NCI-H1092 (cell line): Measurements from ENCODE around the gene PGM3.
"Not testable (repeated sequence)": the region's sequence is repeated elsewhere in the genome, so short reads cannot be mapped to it uniquely, and the experiment has no call there.

Experiments used
- DNase-seq: peaks from one replicate; lab custom pipeline; 2025; lab: John Stamatoyannopoulos, UW

The PGM3 gene, protein sequence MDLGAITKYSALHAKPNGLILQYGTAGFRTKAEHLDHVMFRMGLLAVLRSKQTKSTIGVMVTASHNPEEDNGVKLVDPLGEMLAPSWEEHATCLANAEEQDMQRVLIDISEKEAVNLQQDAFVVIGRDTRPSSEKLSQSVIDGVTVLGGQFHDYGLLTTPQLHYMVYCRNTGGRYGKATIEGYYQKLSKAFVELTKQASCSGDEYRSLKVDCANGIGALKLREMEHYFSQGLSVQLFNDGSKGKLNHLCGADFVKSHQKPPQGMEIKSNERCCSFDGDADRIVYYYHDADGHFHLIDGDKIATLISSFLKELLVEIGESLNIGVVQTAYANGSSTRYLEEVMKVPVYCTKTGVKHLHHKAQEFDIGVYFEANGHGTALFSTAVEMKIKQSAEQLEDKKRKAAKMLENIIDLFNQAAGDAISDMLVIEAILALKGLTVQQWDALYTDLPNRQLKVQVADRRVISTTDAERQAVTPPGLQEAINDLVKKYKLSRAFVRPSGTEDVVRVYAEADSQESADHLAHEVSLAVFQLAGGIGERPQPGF

DNA sequence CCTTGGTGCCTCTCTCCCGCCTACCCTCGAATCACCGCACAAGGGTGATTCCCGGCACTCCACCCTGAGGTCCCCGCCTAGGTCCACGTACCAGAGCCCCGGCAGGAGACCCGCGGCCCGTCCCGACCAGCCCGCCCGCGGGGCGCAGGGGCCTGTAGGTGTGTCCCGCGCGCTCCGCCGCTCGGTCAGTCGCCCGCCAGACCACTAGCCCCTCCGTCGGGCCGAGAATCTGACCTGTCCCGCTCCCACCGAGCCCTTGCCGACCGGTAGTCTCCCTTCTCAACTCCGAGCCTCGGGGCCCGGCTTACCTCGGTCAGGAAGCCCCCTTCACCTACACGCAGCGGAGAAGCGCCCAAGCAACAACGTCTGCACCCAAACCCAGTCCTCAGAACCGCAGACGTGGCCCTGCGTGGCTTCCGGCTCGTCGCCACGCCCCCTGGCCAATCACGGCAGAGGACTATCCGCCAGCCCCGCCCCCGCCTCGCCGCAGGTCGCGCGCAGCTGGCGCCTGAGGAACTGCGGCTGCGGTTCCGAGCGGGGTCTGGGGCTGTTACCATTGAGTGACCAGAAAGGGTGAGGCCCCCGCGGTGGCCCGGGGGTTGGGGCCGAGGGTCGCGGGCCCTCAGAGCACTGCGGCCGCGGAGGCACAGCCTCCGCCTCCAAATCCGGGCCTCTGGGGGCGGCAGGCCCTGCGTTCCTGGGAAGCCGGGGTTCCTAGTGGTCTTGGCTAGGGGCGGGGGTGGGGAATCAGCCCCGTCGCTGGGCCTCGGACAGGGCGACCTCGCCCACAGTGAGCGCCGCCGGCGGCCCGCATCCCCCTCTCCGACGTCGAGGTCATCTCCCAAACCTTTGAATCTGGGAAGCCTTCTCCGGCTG lies at the start of gene PGM3, which contains the start of gene RWDD2A:
Gene PGM3 (minus strand): TSS at position 395 of the 876 bp plus-strand sequence. CDS start 2,253 bp downstream, outside the sequence.
Gene RWDD2A (plus strand): TSS at position 487 of the 876 bp plus-strand sequence. CDS start 1,095 bp downstream, outside the sequence.
- DNase-seq, result peak; percentile 67

DNA sequence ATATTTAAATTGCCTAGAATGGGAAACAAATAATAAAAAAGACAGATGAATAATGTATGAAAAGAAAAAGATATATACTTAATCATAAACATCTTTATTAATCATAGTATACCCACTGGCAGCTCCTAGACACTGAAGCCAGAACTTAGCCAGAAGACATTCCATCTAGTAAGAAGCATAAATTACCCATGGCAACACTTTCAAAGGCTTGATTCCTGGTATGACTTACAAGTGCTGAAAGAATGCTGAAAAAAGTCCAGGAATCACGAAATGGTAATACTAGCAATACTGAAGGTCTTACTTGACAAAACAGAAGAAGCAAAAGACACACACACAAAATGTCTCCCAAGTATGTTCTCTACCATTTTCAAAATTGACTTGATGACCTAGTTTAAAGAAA lies 38.1 kb upstream of the PGM3 start:
- DNase-seq, result no peak

DNA sequence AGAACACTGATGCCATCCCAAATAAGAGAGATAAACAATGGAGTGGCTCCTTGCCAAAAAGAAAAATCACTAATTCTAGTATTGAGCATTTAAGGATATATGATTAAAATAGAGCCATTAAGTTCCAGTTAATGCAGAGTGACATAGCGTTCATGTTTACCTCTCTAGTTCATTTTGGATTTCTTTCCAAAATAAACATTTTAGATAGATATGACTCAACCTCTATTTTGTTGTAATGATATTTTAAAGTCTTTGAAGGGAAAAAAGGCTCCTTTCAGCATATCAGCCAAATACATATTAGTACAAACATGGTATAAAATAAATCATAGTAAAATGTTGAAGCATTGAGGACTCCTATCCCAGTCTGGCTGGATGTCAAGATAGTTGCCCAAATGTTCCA lies 33.5 kb upstream of the PGM3 start:
- DNase-seq, result no peak

DNA sequence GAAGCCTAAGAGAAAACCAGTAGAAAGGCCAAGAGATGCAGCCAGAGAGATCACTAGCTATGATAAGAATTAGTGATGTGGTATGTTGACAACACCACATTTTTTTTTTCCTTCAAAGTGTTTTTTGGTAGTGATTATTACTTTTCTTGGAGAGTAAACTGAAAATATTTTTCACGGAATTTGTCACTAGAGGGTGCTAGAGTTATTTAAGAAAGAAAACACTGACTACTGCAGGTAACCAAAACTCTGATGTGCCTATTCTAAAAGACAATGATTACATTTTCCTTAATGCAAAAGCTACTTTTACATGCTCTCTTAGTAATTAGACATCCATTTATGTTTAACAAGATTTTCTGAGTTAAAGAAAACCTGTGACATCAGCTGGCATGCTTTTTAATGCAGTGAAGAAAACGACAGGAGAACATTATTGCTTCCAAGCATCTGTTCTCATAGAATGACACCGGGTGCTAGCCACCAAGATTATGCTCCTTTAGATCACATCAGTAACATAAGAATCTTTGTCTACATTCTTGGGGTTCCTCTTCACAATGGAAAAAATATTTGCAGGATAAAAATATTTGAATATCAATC lies 28.9 kb upstream of the PGM3 start:
- peak; percentile 0 for DNase-seq

DNA sequence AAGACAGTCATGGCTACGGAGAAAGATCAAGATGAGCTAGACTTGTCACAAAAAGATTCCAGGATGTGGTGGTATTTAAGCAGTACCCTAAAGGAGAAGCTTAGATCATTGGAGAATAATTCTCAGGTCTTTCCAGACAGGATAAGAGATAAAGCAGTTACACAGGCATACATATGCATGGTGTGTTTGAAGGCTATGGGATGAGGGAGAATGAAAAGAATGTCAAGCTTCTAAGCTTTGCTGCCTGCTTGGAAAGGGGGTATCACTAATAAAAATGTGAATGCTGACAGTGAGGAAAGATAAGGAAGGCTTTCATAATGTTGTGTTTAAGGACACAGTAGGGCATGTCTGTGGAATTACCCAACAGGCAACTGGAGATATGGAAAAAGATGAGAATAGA lies 28.2 kb upstream of the PGM3 start:
- no peak for DNase-seq

DNA sequence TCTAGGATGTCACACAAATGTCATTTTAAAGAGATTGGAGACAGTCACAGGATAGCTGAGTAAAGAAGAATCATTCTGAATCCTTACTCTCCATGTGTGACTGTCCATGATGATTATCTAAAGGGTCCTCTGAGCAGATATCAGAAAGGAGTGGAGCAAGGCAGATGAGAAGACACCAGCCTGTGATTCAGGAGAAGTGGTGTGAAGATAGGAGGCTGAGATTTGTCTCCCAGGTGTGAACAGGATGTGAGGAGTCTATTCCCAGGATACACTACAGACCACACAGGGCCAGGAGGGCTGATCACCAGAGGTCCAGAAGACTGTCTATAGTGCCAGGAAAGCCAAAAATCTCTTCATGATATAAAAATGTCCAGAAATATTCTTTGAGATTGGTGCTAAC lies 27.1 kb upstream of the PGM3 start:
- DNase-seq, result no peak

DNA sequence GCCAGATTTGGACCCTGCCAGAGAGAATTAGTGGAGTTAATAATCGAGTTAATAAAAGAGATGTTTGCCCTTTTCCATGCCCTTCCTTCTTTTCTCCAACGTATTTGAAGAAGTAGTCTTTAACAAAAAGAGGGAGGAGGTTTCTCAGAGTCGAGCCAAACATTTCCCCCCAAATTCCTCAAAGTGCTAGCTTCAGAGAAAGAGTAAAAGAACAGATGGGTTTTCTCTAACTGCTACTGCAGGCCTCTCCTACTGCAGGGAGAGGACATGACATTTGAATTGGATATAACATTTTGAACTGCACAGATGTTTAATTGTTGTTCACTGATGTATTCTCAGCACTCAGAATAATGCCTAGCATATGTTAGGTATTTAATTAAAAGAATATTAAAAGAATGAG lies 25.6 kb upstream of the PGM3 start:
- no peak for DNase-seq

DNA sequence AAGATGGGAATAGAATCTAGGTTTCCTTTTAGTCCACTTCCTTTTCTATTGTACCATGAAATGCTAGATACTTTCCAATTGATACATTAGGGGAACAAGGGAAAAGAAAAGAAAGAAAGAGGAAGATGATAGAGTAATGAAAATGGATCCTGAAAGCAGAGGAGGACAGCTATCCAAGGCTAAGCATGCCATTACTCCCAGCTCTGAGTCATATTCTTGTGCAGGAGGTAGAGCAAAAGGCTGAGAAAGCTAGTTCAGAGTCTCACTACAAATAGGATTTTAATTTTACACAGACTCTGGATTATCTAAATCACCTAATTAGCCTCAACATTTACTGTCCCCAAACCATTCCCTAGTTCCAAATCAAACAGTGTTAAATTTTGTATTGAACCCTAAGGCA lies 23.7 kb upstream of the PGM3 start:
- no peak for DNase-seq

DNA sequence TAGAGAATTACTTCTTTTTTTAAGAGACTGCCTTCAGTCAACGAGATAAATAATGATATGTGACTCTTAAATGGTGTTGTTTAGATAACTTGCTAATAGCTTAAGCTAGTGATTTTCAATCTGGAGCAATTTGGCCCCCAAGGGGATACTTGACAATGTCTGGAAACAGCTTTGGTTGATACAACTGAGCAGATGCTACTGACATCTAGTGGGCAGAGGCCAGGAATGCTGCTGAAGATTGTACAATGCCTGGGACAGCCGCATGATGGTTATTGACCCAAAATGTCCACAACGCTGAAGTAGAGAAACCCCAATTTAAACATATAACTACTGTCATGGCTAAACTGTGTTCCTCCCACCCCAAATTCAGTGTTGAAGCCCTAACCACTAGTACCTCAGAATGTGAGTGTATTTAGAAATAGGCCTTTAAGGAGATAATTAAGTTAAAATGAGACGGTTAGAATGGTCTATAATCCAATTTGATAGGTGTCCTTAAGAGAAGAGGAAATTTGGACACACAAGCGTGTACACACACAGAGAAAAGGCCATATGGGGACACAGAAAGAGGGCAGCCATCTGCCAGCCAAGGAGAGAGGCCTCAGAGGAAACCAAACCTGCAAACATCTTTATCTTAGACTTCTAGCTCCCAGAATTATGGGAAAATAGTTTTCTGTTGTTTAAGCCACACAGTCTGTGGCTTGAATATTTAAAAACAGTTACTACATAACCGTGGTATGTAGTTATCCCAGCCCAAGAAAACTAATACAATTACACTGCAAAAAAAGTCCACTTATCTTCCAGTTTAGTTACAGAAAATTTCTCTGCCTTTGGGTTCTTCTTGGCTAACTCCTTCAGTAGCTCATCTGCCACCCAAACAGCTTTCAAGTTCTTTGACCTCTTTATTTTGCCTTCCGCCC lies 22.3 kb upstream of the PGM3 start:
- peak; percentile 58 for DNase-seq

DNA sequence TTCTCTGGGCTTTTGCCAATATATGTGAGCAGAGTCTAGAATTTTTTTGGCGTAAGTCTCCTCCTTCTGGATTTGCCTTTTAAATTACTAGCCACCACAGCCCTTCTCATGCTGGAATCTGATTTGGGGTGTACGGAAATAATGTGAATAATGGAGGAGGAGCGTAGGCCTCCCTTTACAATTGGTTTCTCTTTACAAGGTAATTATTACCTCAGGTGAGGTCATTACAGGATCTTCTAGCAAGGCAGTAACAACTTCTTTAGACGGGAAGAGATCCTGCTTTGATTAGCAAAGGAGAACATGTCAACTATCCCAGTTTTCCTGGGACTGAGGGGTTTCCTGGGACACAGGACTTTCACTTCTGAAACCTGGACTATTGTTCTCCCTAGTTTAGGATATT lies 9.0 kb upstream of the PGM3 start:
- DNase-seq, result no peak

DNA sequence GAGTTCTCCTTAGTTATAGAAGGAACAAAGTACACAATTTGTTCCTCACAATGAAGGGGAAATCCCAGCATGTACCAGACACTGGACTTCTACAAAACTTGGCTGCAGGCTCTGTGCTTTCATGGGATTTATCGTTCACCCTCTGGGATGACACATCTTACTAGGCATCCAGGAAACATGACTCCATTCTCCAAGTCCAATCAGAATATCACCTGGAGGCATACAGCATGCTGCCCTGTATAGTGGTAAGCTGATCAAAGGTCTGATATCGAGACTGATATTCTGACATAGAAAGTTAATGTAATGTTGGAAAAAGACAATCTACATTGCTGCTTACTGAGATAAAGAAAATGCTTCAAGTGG lies 6.8 kb upstream of the PGM3 start:
- DNase-seq, result no peak

DNA sequence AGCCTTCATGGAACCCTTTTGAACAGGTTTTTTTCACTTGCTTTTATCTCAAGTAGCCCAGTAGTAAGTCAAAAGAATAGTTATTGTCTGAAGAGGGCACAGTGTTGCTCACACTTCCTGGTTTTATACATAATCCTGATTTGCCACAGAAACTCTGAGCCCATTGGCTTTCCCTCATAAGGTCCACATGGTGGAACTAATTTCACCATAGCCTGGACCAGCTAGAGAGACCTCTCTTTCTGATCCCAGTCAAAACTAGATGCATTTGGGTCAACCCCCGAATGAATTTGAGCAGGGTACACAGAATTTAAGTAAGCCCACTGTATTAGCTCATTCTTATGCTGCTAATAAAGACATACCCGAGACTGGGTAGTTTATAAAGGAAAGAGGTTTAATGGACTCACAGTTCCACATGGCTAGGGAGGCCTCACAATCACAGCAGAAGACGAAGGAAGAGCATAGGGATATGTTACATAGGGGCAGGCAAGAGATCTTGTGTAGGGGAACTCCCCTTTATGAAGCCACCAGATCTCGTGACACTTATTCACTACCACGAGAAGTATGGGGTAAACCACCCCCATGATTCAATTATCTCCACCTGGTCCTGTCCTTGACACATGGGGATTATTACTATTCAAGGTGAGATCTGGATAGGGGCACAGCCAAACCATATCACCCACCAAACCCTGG lies 6.3 kb upstream of the PGM3 start:
- no peak for DNase-seq

DNA sequence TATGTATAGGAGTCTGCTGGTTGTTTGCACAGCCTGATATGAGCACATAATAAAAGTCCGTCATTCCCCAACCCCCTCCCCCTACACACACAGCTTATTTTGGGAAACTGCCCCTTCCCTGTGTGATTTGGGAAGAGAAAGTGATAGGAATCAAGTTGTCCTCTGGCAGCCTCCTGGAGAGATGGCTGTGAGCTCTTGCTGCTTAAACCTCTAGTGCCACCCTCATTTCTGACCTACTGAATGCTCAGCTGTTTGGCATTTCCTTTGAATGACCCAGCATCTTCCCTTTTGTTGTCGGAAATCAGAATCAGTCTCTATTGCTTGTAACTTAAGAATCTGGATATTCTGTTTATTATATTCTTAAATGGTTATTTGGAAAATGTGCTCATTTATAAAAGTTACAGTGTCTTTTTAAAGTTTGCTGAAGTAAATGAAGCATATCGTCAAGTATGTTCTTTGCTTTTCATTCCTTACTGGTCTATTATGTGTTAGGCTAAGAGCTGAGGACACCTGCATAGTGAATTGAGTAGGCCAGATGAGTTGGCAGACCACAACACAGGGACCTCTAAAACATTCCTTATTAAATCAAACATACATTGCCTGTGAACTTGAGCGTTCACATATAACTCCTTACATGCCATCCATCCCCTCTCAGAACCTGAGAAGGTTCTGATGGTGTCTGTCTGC lies 5.6 kb upstream of the PGM3 start:
- no peak for DNase-seq

DNA sequence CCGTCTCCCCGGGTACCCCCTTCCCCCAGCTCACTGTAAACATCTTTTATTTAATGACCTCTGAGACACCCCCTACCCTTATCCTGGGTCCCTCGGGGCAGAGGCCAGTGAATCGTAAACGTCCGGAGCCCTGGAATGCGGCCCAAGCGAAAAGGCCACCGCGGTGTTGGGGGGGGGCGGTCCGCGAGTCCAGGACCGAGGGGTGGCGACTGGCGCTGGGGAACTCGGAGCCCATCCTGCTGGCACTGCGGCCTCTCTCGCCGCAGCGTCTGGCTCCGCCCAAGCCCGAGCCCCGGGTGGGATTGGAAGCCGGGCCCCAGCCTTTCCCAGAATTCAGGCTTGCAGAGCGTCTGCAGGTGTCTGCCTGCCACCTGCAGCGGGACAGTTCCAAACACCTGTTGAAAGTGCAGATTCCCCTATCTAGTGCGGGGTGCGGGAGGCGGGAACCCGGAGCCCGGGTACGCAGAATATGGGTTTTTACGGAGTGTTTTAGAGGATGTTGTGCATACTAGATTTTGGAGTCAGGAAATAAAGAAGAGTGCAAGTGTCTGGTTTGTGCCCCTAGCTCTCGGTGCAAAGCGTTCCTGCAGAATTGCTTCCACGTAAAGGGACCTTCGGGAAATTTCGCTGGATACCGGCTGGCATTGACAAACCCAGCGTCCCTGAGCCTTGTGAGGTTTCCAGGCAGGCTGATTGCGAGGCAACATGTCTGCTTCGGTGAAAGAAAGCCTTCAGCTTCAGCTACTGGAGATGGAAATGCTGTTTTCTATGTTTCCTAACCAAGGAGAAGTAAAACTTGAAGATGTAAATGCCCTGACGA lies 892 bp upstream of the PGM3 start:
- peak; percentile 4 for DNase-seq

DNA sequence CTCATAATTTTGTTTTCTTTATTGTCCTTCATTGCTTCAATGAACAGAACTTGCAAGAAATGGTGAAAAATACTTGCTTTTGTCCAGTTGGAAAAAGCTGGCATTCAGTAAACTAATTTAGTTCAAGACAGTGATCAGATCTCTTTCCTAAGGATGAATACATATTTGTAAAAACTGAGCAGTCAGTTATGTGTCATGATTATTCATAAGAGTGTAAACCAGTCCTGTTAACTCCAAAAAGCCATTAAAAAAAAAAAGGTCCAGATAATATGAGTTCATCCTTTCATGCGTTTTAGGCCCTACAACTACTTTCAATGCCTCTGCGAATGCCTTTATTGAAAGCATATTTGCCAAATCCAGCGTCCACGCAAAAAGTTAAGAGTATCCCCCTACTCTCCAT lies 609 bp downstream of the PGM3 start:
- no peak for DNase-seq

DNA sequence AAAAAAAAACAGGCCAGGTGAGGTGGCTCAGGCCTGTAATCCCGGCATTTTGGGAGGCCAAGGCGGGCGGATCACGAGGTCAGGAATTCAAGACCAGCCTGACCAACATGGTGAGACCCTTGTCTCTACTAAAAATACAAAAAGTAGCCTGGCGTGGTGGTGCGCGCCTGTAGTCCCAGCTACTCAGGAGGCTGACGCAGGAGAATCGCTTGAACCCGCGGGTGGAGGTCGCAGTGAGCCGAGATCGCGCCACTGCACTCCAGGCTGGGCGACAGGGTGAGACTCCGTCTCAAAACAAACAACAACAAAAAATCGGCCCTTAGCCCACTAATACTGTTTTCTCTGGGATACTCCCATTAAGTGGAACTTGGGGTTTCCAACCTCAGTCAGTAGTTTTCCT lies 1.1 kb downstream of the PGM3 start:
- DNase-seq, result not testable (repeated sequence)

DNA sequence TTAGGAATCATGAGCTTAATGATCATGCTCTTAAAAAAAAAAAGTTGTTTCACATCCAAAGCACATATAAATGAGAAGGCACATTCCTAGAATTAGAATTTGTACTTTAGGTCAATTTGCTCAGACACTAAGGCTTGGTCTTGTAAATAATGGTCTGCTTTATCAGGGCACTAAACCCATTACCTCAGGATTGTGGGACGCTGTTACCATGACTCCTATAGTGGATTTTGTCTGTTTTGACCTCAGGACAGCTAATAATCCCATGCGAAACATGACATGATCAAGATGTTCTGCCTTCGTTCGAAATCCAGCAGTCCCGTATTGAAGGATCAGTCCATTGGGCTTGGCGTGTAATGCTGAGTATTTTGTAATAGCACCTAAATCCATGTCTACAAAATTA lies 2.4 kb downstream of the PGM3 start:
- DNase-seq, result no peak

DNA sequence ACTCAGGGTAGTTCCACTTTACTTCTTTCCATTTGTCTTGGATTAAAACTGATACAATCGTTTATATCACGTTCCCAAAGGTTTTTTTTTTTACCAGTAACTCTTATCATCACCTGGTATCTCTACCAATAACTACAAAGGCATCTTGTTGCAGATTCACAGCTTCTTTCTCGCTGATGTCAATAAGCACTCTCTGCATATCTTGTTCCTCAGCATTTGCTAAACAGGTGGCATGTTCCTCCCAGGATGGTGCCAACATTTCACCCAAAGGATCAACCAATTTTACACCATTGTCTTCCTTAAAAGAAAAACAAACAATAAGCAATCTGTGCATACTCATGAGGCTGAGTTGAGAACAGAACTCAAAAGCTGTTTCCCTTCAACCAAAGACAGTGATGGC lies 4.6 kb downstream of the PGM3 start:
- DNase-seq, result no peak

DNA sequence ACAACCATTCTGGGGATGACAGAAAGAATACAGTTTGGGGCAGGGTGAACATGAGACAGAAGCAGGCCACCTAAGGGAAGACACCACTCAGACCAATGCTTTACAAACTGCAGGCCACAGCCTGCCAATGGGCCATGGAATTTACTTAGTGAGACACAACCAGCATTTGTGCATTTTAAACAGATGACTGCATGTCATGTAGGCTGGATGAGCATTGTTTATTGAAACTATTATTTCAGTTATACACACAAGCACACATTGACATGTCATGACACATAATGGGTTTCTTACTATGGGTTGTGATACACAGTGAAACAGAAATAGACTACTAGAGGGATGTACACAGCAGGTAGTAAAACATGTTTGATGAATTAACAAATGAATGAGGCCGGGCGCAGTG lies 8.0 kb downstream of the PGM3 start:
- no peak for DNase-seq
